K562 (cell line): ENCODE measurements around the gene PCK2.

Experiments used
- C11orf30 ChIP-seq: fragments of 450-650 bp; IDR thresholded peaks from 2 replicates; pipeline ENCODE4 v1.6.1; 2016; ENCODE audit warnings: low read depth, mild to moderate bottlenecking
- FOXM1 ChIP-seq, 2 experiments: fragments of 450-650 bp in 1 of 2; sonication (generic) in 1 of 2; formaldehyde crosslinking in 1 of 2; IDR thresholded peaks; 2 replicates each; pipeline versions ENCODE4 v1.6.1 to v1.9.0; 2017 to 2022; ENCODE audit warnings: low read depth in 2 of 2, mild to moderate bottlenecking in 2 of 2, missing genetic modification reagents in 1 of 2, moderate library complexity in 1 of 2
- GATA2 ChIP-seq: sonication (generic); formaldehyde crosslinking; IDR thresholded peaks from 2 replicates; pipeline ENCODE4 v1.4.0; 2020; ENCODE audit warnings: mild to moderate bottlenecking, missing genetic modification reagents
- GTF2A2 ChIP-seq: IDR thresholded peaks from 2 replicates; pipeline ENCODE4 v1.6.1; 2016; ENCODE audit warnings: mild to moderate bottlenecking, missing genetic modification characterization, missing compliant biosample characterization
- MBD1 ChIP-seq: fragments of 250-450 bp; sonication (Bioruptor Pico); IDR thresholded peaks from 2 replicates; pipeline ENCODE4 v1.8.0; 2022; ENCODE audit warnings: inconsistent platforms
- PKNOX1 ChIP-seq: fragments of 450-650 bp; IDR thresholded peaks from 2 replicates; pipeline ENCODE4 v1.6.1; 2016
- SRSF1 ChIP-seq: fragments of 200-400 bp; formaldehyde crosslinking; IDR thresholded peaks from 2 replicates; pipeline ENCODE4 v1.6.1; 2017; ENCODE audit warnings: mild to moderate bottlenecking, low read depth, low read length, moderate library complexity
- YY1 ChIP-seq, 3 experiments: IDR thresholded peaks; 2 replicates each; pipeline ENCODE4 v1.6.1; 2011; ENCODE audit warnings: low read length in 2 of 3, mild to moderate bottlenecking in 2 of 3, moderate library complexity in 2 of 3, borderline replicate concordance in 1 of 3, control low read depth in 1 of 3, low read depth in 1 of 3; ENCODE audit not compliant: insufficient read depth in 3 of 3, insufficient replicate concordance in 2 of 3, control insufficient read depth in 1 of 3, insufficient read length in 1 of 3; ENCODE audit errors: extremely low read depth in 1 of 3
- ZC3H8 ChIP-seq: fragments of 450-650 bp; IDR thresholded peaks from 2 replicates; pipeline ENCODE4 v1.6.1; 2017
- TF ChIP-seq, protein P1 (sequence below), 3 experiments: IDR thresholded peaks in 2 of 3; conservative IDR thresholded peaks in 1 of 3; 2 replicates each; pipeline ENCODE4 v1.5.1; 2011 to 2012; ENCODE audit warnings: low read length in 3 of 3, mild to moderate bottlenecking in 3 of 3, control low read depth in 2 of 3, improper control_type of control experiment in 1 of 3, inconsistent platforms in 1 of 3, low read depth in 1 of 3, mixed read lengths in 1 of 3, moderate library complexity in 1 of 3; ENCODE audit not compliant: insufficient read depth in 2 of 3
- TF ChIP-seq, protein P2 (sequence below): fragments of 450-650 bp; IDR thresholded peaks from 2 replicates; pipeline ENCODE4 v1.7.0; 2016; ENCODE audit warnings: borderline replicate concordance
- TF ChIP-seq, protein P3 (sequence below): fragments of 450-650 bp; IDR thresholded peaks from 2 replicates; pipeline ENCODE4 v1.6.1; 2016; ENCODE audit warnings: antibody characterized with exemption

DNA sequence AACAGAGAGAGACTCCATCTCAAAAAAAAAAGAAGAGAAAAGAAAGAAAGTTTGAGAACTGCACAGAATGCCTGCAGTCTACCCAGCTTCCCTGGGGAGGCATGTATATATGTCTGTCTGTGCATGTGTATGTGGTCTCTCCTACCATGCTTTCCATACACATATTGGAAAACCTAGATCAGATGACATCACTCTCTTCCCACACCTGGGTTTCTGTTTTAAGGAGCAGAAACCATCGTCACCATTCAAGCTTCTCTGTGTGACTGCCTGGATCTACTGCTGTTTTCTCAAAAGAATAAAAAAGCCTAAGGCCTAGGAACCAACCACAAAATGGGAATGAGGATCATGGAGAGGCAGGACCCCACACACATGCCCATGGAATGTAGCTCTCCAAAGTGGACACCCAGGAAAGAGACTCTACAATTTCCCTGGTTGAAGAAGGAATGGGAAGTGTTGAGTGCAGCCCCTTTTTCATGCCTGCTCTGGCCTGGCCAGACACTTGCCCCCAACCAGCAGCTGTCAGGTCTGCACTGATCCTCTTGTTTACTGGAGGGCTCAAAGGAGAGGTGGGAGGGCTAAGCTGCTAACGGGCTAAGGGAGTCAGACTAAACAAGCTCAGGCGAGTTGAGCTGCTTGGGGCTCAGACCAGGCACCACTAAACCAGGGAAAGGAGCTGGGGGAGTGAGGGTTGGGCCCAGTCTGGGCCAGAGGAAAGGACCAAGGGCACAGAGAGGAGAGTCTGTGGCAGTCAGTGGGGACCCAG, 7.7 kb upstream of the PCK2 start:
- TF ChIP-seq ZC3H8 (no peak), MBD1 (CRISPR knock-in tag) (no peak), FOXM1 (IDR thresholded peaks at IDR 0.05; ENCODE audit: low read depth) (no peak), FOXM1 (CRISPR knock-in tag; IDR thresholded peaks at IDR 0.05; ENCODE audit: low read depth) (no peak), SRSF1 (no peak), PKNOX1 (no peak), C11orf30 (no peak), GTF2A2 (no peak), YY1 (IDR thresholded peaks at IDR 0.05; ENCODE audit: borderline replicate concordance in 1 of 3, control insufficient read depth in 1 of 3, extremely low read depth in 1 of 3, insufficient read depth in 3 of 3, insufficient read length in 1 of 3, insufficient replicate concordance in 2 of 3, low read depth in 1 of 3, low read length in 2 of 3) (no peak), GATA2 (no peak)
- TF ChIP-seq, protein P1, sequence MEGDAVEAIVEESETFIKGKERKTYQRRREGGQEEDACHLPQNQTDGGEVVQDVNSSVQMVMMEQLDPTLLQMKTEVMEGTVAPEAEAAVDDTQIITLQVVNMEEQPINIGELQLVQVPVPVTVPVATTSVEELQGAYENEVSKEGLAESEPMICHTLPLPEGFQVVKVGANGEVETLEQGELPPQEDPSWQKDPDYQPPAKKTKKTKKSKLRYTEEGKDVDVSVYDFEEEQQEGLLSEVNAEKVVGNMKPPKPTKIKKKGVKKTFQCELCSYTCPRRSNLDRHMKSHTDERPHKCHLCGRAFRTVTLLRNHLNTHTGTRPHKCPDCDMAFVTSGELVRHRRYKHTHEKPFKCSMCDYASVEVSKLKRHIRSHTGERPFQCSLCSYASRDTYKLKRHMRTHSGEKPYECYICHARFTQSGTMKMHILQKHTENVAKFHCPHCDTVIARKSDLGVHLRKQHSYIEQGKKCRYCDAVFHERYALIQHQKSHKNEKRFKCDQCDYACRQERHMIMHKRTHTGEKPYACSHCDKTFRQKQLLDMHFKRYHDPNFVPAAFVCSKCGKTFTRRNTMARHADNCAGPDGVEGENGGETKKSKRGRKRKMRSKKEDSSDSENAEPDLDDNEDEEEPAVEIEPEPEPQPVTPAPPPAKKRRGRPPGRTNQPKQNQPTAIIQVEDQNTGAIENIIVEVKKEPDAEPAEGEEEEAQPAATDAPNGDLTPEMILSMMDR (IDR thresholded peaks at IDR 0.05 in 2 of 3, conservative IDR thresholded peaks at IDR 0.05 in 1 of 3; ENCODE audit: insufficient read depth in 2 of 3, low read depth in 1 of 3, low read length in 3 of 3), result no peak
- TF ChIP-seq, protein P2, sequence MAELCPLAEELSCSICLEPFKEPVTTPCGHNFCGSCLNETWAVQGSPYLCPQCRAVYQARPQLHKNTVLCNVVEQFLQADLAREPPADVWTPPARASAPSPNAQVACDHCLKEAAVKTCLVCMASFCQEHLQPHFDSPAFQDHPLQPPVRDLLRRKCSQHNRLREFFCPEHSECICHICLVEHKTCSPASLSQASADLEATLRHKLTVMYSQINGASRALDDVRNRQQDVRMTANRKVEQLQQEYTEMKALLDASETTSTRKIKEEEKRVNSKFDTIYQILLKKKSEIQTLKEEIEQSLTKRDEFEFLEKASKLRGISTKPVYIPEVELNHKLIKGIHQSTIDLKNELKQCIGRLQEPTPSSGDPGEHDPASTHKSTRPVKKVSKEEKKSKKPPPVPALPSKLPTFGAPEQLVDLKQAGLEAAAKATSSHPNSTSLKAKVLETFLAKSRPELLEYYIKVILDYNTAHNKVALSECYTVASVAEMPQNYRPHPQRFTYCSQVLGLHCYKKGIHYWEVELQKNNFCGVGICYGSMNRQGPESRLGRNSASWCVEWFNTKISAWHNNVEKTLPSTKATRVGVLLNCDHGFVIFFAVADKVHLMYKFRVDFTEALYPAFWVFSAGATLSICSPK, result no peak
- TF ChIP-seq, protein P3, sequence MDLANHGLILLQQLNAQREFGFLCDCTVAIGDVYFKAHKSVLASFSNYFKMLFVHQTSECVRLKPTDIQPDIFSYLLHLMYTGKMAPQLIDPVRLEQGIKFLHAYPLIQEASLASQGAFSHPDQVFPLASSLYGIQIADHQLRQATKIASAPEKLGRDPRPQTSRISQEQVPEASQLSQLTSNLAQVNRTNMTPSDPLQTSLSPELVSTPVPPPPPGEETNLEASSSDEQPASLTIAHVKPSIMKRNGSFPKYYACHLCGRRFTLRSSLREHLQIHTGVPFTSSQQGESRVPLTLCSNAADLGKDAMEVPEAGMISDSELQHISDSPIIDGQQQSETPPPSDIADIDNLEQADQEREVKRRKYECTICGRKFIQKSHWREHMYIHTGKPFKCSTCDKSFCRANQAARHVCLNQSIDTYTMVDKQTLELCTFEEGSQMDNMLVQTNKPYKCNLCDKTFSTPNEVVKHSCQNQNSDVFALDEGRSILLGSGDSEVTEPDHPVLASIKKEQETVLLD, result no peak
